Activated naive CD4-positive, alpha-beta T cell treated with anti-CD3 and anti-CD28 coated beads, Interleukin-2, amount 10 ng/mL, durations not matched to agents 7 days and 5 days (primary cell): ENCODE data around the gene NOX4.

ENCODE experiments used
- CTCF ChIA-PET: fragments of 350-600 bp; sonication (Branson Sonifier 250); formaldehyde crosslinking; loops from one replicate; lab custom pipeline; 2021; ENCODE audit warnings: antibody characterized with exemption; lab: Charles Lee
- DNase-seq: peaks from one replicate; pipeline ENCODE4 v3.0.0-alpha.2; 2020
- H3K27ac Mint-ChIP-seq: one replicate; pipeline ENCODE4 v1.8.0; 2021; ENCODE audit warnings: mild to moderate bottlenecking, moderate library complexity, mixed read lengths
- H3K27me3 Mint-ChIP-seq: one replicate; pipeline ENCODE4 v1.8.0; 2021; ENCODE audit warnings: mild to moderate bottlenecking, mixed read lengths
- H3K36me3 Mint-ChIP-seq: one replicate; pipeline ENCODE4 v1.8.0; 2021; ENCODE audit warnings: mixed read lengths
- H3K4me1 Mint-ChIP-seq: one replicate; pipeline ENCODE4 v1.8.0; 2021; ENCODE audit warnings: mixed read lengths
- H3K4me3 Mint-ChIP-seq: one replicate; pipeline ENCODE4 v1.8.0; 2021; ENCODE audit warnings: mild to moderate bottlenecking, moderate library complexity, mixed read lengths
- H3K9me3 Mint-ChIP-seq: one replicate; pipeline ENCODE4 v1.8.0; 2021; ENCODE audit warnings: mixed read lengths

Gene NOX4

DNA sequence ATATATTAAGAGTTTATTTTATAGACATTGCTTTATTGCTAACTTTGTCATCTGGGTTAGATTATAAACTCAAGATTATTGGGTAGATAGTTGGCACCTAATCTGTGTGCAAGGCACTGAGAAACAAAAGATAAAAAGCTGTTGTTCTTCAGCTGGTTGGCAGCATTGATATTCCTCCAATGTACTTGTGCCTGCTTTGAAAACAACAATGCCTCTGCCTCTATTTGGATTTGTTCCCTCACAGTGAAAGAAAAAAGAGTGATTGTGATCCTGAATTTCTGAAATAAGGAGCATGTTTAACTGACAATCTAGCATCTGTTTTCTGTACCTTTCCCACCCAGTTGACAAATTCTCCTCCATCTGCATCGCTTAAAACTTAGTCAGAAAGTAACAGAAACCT lies 215.2 kb downstream of the NOX4 start:
- Mint-ChIP-seq H3K9me3 (no peaks in the 10 kb centered on the region), H3K4me3 (no peak overlapping the region), H3K4me1 (peaks cover 3% of the 10 kb centered on the region), H3K27me3 (no peaks in the 10 kb centered on the region), H3K27ac (no peak overlapping the region), H3K36me3 (no peaks in the 10 kb centered on the region)
- CTCF ChIA-PET, result no interaction called here
- no peak for DNase-seq
